Body of pancreas (tissue), 4 donors: ENCODE data around the gene TNFRSF12A. TPM values are rescaled to one million over a fixed set of nuclear protein-coding genes. Genes with fewer than 3 reads are reported as not detected.

Experiments used
- ATAC-seq: fragments of 150-250 bp; one replicate; pipeline ENCODE4 v1.9.1; 2016
- DNase-seq, 4 donors: peaks; one replicate each; pipeline ENCODE4 v3.0.0-alpha.2; 2019
- H3K27ac ChIP-seq, 4 donors: fragments of 200-600 bp; sonication (generic); 1 replicate in 3 of 4; 2 replicates in 1 of 4; pipeline versions ENCODE4 v1.5.1 to v1.6.1; 2016 to 2019; ENCODE audit warnings: mild to moderate bottlenecking in 1 of 4, mixed read lengths in 1 of 4, moderate library complexity in 1 of 4
- H3K27me3 ChIP-seq, 2 donors: fragments of 200-600 bp; sonication (generic); one replicate each; pipeline ENCODE4 v1.6.0; 2016; ENCODE audit warnings: mild to moderate bottlenecking in 1 of 2
- H3K36me3 ChIP-seq, 2 donors: fragments of 200-600 bp; sonication (generic); replicated peaks in 1 of 2; 2 replicates each; pipeline ENCODE4 v1.5.1; 2016; ENCODE audit warnings: low read depth in 2 of 2; ENCODE audit not compliant: insufficient read depth in 1 of 2
- H3K4me1 ChIP-seq: fragments of 200-600 bp; sonication (generic); one replicate; pipeline ENCODE4 v1.6.0; 2016
- H3K4me3 ChIP-seq, 2 donors: fragments of 200-600 bp; sonication (generic); 1 replicate in 1 of 2; 2 replicates in 1 of 2; pipeline ENCODE4 v1.5.1; 2016 to 2019
- H3K9me3 ChIP-seq, 3 donors: fragments of 200-600 bp; sonication (generic); 1 replicate in 2 of 3; 2 replicates in 1 of 3; pipeline ENCODE4 v1.5.1; 2016
- CTCF ChIP-seq, 7 experiments: fragments of 450-650 bp in 4 of 7; fragments of 200-600 bp in 3 of 7; sonication (generic) in 3 of 7; IDR thresholded peaks; one replicate each; pipeline ENCODE4 v1.5.1; 2016 to 2019; ENCODE audit warnings: antibody characterized with exemption in 7 of 7
- POLR2A ChIP-seq, 3 donors: fragments of 450-650 bp; IDR thresholded peaks; one replicate each; pipeline ENCODE4 v1.6.1; 2016; ENCODE audit warnings: antibody characterized with exemption in 3 of 3, mild to moderate bottlenecking in 2 of 3
- WGBS, 2 donors: methylation state at CpG; one replicate each; pipeline ENCODE4 v1.1.5; 2017; 5-methylcytosine and 5-hydroxymethylcytosine counted together
- intact Hi-C: fragments of 100-400 bp; cut with DNase I; formaldehyde crosslinking; loops from one replicate; pipeline ENCODE4 v1.15.1; 2023
- total RNA-seq, 2 donors: library from RNA; depleted of rRNA; stranded (reverse); fragments of >200 nt; gene quantifications; one replicate each; pipeline ENCODE4 v1.1.0, GENCODE V29; 2016

Gene TNFRSF12A
- total RNA-seq, 2 donors from 2014 or later, result 132 to 229 TPM

DNA sequence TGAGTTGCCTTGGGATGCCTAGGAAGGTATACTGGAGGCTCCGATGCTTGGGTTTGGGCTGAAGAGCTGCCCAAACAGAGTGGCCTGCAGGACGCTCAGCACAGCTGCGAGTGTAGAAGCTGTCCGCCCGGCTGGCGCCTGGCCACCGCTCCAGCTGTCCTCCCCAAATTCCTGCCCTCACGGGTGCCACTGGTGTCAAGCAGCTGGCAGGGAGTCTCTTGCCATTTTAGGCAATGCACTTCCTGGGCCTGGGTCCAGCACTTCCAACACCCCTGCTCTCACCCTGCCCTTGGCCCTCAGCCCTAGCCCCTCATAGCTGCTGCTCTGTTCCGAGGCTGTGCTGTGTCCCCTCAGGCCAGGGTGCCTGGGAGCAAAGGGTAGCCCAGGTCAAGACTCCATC is 34.7 kb upstream of the TNFRSF12A start:
- H3K36me3 ChIP-seq, result no peaks in the 10 kb centered on the region
- DNase-seq (peak; percentile 81 to 90 (median 85)), ATAC-seq (peak; percentile 64)
- H3K27me3 ChIP-seq, result no peaks in the 10 kb centered on the region
- H3K4me1 ChIP-seq, result peaks cover 41% of the 10 kb centered on the region
- WGBS, 2 donors, result 26% methylated on average over 9 of the region's 9 CpGs; no CpG with 5 or more reads in 1 of the 2 donors
- H3K4me3 ChIP-seq, result no peak overlapping the region
- TF ChIP-seq CTCF (IDR thresholded peaks at IDR 0.05) (no peak), POLR2A (IDR thresholded peaks at IDR 0.05) (no peak)
- H3K9me3 ChIP-seq, result no peaks in the 10 kb centered on the region
- intact Hi-C loops, result no loop called here
- peak overlapping the region; percentile 77 to 91 (median 85) for H3K27ac ChIP-seq

DNA sequence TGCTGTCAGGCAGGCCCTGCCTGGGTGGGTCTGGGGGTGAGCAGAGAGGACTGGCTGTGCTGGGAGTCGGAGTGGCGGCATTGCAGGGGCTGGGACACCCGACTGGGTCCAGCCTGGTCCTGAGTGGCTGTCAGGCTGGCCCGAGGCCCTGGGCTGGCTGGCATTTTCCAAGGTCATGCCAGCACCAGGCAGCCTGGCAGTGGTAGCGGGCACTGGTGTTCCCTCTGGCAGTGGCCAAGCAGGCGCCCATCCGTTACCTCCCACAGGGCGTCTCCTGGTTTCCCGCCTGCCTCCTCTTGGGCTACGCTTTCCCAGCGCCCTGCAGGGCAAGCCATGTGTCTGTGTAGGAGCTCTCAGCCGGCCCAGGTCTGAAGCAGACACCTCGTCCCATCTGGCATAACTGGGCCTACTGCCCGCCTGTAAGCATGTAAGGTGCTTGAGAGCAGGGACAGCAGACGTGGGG is 34.2 kb upstream of the TNFRSF12A start:
- no peaks in the 10 kb centered on the region for H3K9me3 ChIP-seq
- H3K27me3 ChIP-seq, result no peaks in the 10 kb centered on the region
- TF ChIP-seq POLR2A (IDR thresholded peaks at IDR 0.05) (peak in 1 of 3 donors; percentile 17), CTCF (IDR thresholded peaks at IDR 0.05) (peak in 2 of 7 experiments; percentile 3 to 9)
- H3K27ac ChIP-seq, result peak overlapping the region; percentile 77 to 91 (median 85)
- H3K36me3 ChIP-seq, result no peaks in the 10 kb centered on the region
- peak; percentile 84 for ATAC-seq
- WGBS, 2 donors, result 0 to 18% methylated on average over 1 to 15 of the region's 15 CpGs
- peak; percentile 86 to 93 (median 91) for DNase-seq
- no peak overlapping the region for H3K4me3 ChIP-seq
- intact Hi-C loops, result no loop called here
- peaks cover 37% of the 10 kb centered on the region for H3K4me1 ChIP-seq

DNA sequence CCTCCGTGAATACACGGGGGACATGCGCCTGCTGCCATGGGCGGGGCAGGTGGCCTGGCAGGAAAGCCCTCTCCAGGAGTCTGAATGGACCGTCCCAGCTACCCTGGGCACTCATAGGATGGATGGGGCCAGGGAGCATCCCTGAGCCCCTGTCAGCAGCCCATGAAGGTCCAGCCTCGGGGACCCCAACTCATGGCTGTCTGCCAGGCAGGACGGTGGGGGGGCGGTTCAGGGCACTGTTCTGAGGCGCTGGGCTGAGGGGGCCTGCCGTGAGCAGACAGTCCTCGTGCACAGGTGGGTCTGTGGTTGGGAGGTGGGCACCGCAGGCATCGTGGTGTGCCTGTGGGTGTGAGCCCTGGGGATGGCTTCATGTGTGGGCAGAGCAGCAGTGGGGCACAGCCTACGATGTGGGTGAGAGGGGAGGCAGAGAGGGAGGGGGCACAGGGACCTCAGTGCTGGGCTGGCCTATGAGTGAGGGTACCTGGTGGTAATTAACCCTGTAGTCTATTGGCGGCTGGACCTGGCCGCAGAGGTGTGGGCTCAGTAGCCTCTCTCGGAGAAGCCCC is 33.5 kb upstream of the TNFRSF12A start:
- H3K4me1 ChIP-seq, result peaks cover 32% of the 10 kb centered on the region
- TF ChIP-seq POLR2A (IDR thresholded peaks at IDR 0.05), result no peak
- no peak for TF ChIP-seq CTCF (IDR thresholded peaks at IDR 0.05)
- H3K9me3 ChIP-seq, result no peaks in the 10 kb centered on the region
- H3K4me3 ChIP-seq, result no peak overlapping the region
- no peaks in the 10 kb centered on the region for H3K36me3 ChIP-seq
- WGBS, 2 donors, result 80 to 89% methylated on average over 3 to 14 of the region's 17 CpGs
- no peak for DNase-seq
- H3K27ac ChIP-seq, result peak overlapping the region in 3 of 4 donors; percentile 77 to 91 (median 89)
- H3K27me3 ChIP-seq, result no peaks in the 10 kb centered on the region
- intact Hi-C loops, result no loop called here
- ATAC-seq, result no peak

DNA sequence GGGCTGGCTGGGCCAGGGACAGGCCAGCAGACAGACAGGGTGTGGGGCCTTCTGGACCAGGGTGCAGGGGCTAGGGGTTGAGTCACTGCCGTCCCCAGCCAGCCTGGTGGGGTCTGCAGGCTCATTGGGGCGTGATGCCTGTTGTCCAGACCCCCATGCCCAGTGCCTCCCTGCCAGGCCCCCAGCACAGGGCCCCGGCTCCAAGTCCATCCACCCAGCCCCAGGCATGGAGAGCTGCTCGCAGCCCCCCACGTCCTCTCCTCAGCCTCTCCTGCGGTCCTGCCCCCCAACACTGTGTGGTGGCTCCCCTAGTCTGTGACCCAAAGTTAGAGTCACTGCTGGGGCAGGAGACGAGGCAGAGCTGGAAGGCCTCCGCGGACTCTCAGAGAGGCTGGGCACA is 32.9 kb upstream of the TNFRSF12A start:
- H3K4me1 ChIP-seq, result peaks cover 32% of the 10 kb centered on the region
- DNase-seq (no peak), ATAC-seq (no peak)
- H3K9me3 ChIP-seq, result no peaks in the 10 kb centered on the region
- no peak overlapping the region for H3K4me3 ChIP-seq
- intact Hi-C loops, result no loop called here
- TF ChIP-seq POLR2A (IDR thresholded peaks at IDR 0.05), result no peak
- TF ChIP-seq CTCF (IDR thresholded peaks at IDR 0.05), result no peak
- 92% methylated on average over 2 of the region's 9 CpGs; no CpG with 5 or more reads in 1 of the 2 donors for WGBS, 2 donors
- no peaks in the 10 kb centered on the region for H3K27me3 ChIP-seq
- no peak overlapping the region for H3K27ac ChIP-seq
- no peaks in the 10 kb centered on the region for H3K36me3 ChIP-seq

GRCh38 chr16:2987833-2988232 is 32.3 kb upstream of the TNFRSF12A start:
- Histone ChIP-seq H3K36me3 (no peaks in the 10 kb centered on the region), H3K4me3 (no peak overlapping the region), H3K27ac (no peak overlapping the region), H3K9me3 (no peaks in the 10 kb centered on the region), H3K4me1 (peaks cover 32% of the 10 kb centered on the region), H3K27me3 (no peaks in the 10 kb centered on the region)
- DNase-seq, result no peak
- TF ChIP-seq CTCF (IDR thresholded peaks at IDR 0.05), result no peak
- TF ChIP-seq POLR2A (IDR thresholded peaks at IDR 0.05), result no peak
- ATAC-seq, result no peak
- WGBS, 2 donors, result 72% methylated on average over 8 of the region's 8 CpGs; no CpG with 5 or more reads in 1 of the 2 donors
- intact Hi-C loops, result no loop called here
